K562 (cell line): ENCODE measurements around the gene SEMA4G.

Experiments used
- ATF7 ChIP-seq: fragments of 450-650 bp; IDR thresholded peaks from 2 replicates; pipeline ENCODE4 v1.7.1; 2014; ENCODE audit warnings: mild to moderate bottlenecking, moderate library complexity
- EZH2 ChIP-seq: IDR thresholded peaks from 2 replicates; pipeline ENCODE4 v1.6.1; 2012; ENCODE audit warnings: low read depth, mild to moderate bottlenecking, inconsistent platforms, low read length, borderline replicate concordance
- HDAC6 ChIP-seq: IDR thresholded peaks from 2 replicates; pipeline ENCODE4 v1.6.1; 2012; ENCODE audit warnings: low read depth, mild to moderate bottlenecking, control low read depth, inconsistent platforms, low read length, moderate library complexity
- PCBP1 ChIP-seq: fragments of 200-400 bp; formaldehyde crosslinking; IDR thresholded peaks from 2 replicates; pipeline ENCODE4 v1.6.1; 2018; ENCODE audit warnings: mild to moderate bottlenecking, low read depth, low read length; ENCODE audit not compliant: poor library complexity, severe bottlenecking
- POLR2A ChIP-seq: fragments of 450-650 bp; conservative IDR thresholded peaks from 2 replicates; pipeline ENCODE4 v1.6.1; 2016
- RAD21 ChIP-seq, 2 experiments: fragments of 250-450 bp in 1 of 2; fragments of 450-650 bp in 1 of 2; sonication (Bioruptor Pico) in 1 of 2; formaldehyde crosslinking in 1 of 2; IDR thresholded peaks in 1 of 2; conservative IDR thresholded peaks in 1 of 2; 2 replicates each; pipeline versions ENCODE4 v1.4.0 to v1.8.0; 2020 to 2022; ENCODE audit warnings: mild to moderate bottlenecking in 2 of 2, moderate library complexity in 1 of 2
- TF ChIP-seq, protein P1 (sequence below): fragments of 450-650 bp; IDR thresholded peaks from 2 replicates; pipeline ENCODE4 v1.6.1; 2016

DNA sequence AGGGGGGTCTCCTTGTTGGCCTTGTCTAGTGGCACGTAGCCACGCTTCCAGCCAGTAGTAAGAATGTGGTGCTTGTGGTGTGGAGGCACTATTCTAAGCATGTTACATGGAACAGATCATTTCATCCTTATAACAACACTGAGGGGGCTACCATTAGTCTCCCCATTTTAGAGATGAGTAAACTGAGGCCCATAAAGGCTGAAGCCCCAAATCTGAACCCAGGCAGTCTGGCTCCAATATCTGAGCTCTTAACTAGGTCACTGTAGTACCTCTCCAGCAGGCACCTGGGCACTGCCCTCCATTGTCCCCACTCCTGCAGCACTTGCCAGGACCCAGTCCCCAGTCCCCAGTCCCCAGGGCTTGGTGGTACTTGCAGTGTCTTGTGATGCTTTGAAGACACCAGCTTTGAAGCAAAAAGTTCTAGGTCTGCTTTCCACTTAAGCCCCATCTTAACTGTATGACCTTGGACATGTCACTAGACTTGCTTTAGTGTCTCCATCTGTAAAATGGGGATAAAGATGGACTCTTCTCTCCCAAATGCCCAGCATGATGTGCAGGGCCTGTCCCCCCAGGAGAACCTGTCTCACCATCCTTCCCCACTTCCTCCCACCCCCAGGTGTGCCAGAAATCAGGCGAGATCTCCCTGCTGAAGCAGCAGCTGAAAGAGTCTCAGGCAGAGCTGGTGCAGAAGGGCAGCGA lies 36.7 kb downstream of the SEMA4G start:
- TF ChIP-seq, protein P1, sequence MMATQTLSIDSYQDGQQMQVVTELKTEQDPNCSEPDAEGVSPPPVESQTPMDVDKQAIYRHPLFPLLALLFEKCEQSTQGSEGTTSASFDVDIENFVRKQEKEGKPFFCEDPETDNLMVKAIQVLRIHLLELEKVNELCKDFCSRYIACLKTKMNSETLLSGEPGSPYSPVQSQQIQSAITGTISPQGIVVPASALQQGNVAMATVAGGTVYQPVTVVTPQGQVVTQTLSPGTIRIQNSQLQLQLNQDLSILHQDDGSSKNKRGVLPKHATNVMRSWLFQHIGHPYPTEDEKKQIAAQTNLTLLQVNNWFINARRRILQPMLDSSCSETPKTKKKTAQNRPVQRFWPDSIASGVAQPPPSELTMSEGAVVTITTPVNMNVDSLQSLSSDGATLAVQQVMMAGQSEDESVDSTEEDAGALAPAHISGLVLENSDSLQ: no peak
- TF ChIP-seq EZH2 (no peak), PCBP1 (no peak), RAD21 (CRISPR knock-in tag; conservative IDR thresholded peaks at IDR 0.05 in 1 of 2, IDR thresholded peaks at IDR 0.05 in 1 of 2) (no peak), POLR2A (no peak), HDAC6 (no peak), ATF7 (no peak)
